T47D (cell line): Measurements from ENCODE around the gene PDYN.

Experiments used
- DNase-seq, 2 experiments: peaks; one replicate each; pipeline versions ENCODE4 v3.0.0 to v3.0.0-alpha.2; 2011 to 2012; ENCODE audit warnings: low read depth in 1 of 2, low spot score in 1 of 2
- JUND ChIP-seq: IDR thresholded peaks from 2 replicates; pipeline ENCODE4 v1.6.1; 2012; ENCODE audit warnings: low read depth
- in situ Hi-C: cut with HindIII; loops from 2 replicates; pipeline ENCODE4 v1.10.0; 2016; ENCODE audit warnings: low sequenced_read_pairs, low pct_unique_long_range_greater_than_20kb

The PDYN gene

GRCh38 chr20:2005359-2005758 lies 11.5 kb upstream of the PDYN start:
- in situ Hi-C loops = no loop called here
- DNase-seq = no peak
- TF ChIP-seq JUND = no peak

- DNase-seq = no peak
- TF ChIP-seq JUND = no peak
- in situ Hi-C loops = no loop called here
Observed at GRCh38 chr20:2004171-2004570, 10.3 kb upstream of the PDYN start.

- in situ Hi-C loops = no loop called here
- TF ChIP-seq JUND = no peak
- DNase-seq = no peak
Observed at GRCh38 chr20:2002365-2002764, 8.5 kb upstream of the PDYN start.

- in situ Hi-C loops = no loop called here
- no peak for DNase-seq
- TF ChIP-seq JUND = no peak
Observed at GRCh38 chr20:2001119-2001518, 7.3 kb upstream of the PDYN start.

- DNase-seq = no peak
- TF ChIP-seq JUND = no peak
- in situ Hi-C loops = no loop called here
Observed at GRCh38 chr20:2000285-2000684, 6.4 kb upstream of the PDYN start.

- TF ChIP-seq JUND = no peak
- in situ Hi-C loops = no loop called here
Observed at GRCh38 chr20:1998715-1999114, 4.9 kb upstream of the PDYN start.

GRCh38 chr20:1998193-1998520 lies 4.3 kb upstream of the PDYN start:
- no peak for TF ChIP-seq JUND
- no peak for DNase-seq
- in situ Hi-C loops = no loop called here

More at GRCh38 chr20:1998715-1999114, 4.9 kb upstream of the PDYN start:
- DNase-seq = peak in 1 of 2 experiments; percentile 13

- in situ Hi-C loops = no loop called here
- TF ChIP-seq JUND = no peak
- no peak for DNase-seq
Observed at GRCh38 chr20:1997483-1998192, 3.8 kb upstream of the PDYN start.

GRCh38 chr20:1995531-1996310 lies 1.9 kb upstream of the PDYN start:
- TF ChIP-seq JUND = no peak
- in situ Hi-C loops = no loop called here
- no peak for DNase-seq

GRCh38 chr20:1994627-1995026 lies 769 bp upstream of the PDYN start:
- in situ Hi-C loops = no loop called here
- no peak for TF ChIP-seq JUND
- no peak for DNase-seq

- in situ Hi-C loops = no loop called here
- no peak for DNase-seq
- no peak for TF ChIP-seq JUND
Observed at GRCh38 chr20:1992359-1993110, 1.3 kb downstream of the PDYN start.

GRCh38 chr20:1987826-1988225 lies 6.0 kb downstream of the PDYN start:
- in situ Hi-C loops = no loop called here
- no peak for TF ChIP-seq JUND
- DNase-seq = no peak

- in situ Hi-C loops = no loop called here
- DNase-seq = no peak
- no peak for TF ChIP-seq JUND
Observed at GRCh38 chr20:1983301-1983700, 10.6 kb downstream of the PDYN start.

- in situ Hi-C loops = no loop called here
- no peak for TF ChIP-seq JUND
- DNase-seq = no peak
Observed at GRCh38 chr20:1982686-1983085, 11.2 kb downstream of the PDYN start.
